Stimulated activated naive CD8-positive, alpha-beta T cell treated with anti-CD3 and anti-CD28 coated beads, Interleukin-15, Interleukin-2, amounts not matched to agents 100 U/mL and 50 U/mL, for 24 hours (primary cell): ENCODE results near the gene SULF2.

Experiments used
- ATAC-seq: fragments of 150-1000 bp; cut with Tn5 transposase; one replicate; pipeline ENCODE4 v1.10.0; 2021
- DNase-seq: peaks from one replicate; pipeline ENCODE4 v3.0.0; 2021

The SULF2 gene

DNA sequence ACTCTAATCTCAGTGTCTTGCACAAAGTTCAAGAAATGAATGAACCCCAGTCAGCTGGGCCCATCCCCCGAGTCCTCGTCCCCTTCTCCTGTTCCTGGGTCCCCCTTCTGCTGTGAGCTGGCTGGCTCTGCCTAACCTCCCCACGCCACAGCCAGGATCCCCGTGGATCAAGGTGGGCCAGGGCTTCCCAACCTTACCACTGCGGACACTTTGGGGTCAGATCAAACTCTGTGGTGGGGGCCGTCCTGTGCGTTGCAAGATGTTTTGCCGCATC lies 116.2 kb downstream of the SULF2 start:
- no peak for DNase-seq

DNA sequence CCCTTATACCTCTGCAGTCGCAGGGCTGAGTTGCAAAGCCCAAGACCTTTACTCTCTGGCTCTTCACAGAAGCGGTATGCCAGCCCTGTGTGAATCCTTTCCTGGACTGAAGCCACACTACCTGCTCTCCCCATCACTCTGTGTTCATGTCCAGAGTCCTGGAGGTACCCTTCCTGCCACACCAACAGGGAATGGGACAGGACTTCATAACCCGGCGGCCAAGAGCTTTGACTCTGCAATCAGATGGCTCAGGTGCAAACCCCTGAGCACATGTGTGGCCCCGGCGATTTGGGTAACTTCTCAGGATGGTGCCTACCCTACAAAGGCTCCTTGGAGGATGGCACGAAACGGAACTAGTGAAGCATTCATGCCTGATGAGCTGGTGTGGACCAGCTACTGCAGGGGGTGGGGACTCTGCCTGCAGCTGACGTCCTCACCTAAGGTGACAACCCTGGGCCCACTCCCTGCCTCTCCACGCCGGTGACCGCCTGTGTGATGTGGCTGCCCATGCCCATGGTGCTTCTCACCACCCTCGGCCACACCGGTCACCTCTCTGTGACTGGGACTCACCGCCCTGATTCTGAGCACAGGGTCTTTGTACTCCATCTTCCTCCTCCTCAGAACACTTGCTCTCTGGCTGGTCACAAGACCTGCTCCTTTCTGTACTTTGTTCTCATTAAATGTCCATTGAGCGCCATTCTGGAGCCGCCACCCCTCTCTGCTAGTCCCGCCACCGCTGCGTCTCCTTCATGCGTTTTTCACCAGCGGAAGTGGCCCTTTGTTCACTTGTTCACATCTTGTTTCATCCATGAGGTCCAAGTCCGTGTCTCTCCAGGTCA lies 116.7 kb downstream of the SULF2 start:
- no peak for DNase-seq
- no peak for ATAC-seq

More for the DNA sequence above, 116.2 kb downstream of the SULF2 start:
- ATAC-seq: no peak

DNA sequence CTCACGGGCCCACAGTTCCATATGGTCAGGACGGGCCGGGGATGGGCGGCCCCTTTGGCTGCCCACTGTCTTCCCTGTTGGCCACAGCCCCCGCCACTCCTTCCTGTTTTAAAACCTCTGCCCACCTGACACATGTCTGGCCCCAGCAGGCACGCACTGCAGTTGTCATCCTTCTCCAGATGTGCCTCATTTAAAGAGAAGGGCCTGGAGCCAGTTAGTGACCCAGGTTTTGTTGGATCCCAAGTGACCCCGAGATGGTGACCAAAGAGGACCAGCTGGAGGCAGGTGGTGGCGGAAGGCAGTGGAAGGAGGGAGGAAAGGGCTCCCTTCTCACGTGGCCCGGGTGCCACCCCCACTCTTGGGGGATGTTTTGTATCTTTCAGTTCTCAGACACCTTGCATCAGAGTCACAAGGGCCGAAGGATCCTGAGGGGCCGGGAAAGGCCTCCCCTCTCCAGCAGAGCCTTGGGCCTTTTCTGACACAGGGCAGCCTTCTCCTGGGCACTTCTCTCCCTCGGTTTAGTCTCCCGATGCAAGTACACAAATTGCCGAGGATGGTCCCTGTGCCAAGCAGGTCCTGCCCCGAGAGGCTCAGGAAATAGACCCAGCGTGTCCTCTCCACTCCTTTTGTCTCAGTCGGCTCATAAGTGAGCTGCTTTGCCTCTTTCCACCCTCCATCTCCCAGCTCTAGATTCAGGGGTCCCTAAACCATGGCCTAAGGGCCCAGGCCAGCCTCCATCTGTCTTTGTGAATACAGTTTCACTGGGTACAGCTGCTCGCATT lies 117.6 kb downstream of the SULF2 start:
- ATAC-seq: no peak
- DNase-seq: no peak

DNA sequence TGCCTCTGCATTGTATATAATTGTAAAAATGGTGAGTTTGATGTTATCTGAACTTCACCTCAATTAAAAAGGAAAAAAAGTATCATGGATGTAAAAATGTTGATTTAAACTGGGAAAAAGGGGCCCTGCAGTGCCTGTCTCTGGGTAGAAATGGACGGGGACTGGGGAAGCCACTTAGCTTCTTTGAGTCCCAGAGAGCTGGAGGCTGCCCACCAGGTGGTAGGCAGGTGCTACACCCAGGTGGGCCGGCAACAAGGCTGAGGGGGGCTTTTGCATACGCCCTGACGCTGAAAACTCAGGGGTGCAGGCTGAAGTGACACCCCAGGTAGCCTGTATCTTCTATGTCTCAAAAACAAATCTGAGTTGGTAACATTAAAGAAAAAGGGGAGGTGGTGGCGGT lies 118.2 kb downstream of the SULF2 start:
- ATAC-seq: no peak
- DNase-seq: no peak

DNA sequence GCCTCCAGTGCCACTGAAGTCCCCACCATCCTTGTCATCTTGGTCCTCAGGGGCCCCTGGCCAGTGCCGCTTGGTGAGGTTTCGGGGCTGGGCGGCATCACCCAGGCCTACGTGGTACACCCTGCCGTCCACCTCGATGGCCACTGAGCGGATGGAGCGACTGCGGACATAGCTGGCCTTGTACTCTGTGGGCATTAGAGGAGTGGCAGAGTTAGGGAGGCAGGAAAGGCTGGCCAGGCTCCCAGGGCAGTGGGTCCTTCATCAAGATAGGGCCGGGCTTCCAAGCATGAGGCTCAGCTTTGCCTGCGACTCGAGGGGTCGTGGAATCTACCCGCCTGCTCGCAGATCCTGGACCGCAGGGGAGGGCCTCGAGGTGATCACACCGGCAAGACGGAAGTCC lies 119.0 kb downstream of the SULF2 start:
- ATAC-seq (no peak), DNase-seq (no peak)

DNA sequence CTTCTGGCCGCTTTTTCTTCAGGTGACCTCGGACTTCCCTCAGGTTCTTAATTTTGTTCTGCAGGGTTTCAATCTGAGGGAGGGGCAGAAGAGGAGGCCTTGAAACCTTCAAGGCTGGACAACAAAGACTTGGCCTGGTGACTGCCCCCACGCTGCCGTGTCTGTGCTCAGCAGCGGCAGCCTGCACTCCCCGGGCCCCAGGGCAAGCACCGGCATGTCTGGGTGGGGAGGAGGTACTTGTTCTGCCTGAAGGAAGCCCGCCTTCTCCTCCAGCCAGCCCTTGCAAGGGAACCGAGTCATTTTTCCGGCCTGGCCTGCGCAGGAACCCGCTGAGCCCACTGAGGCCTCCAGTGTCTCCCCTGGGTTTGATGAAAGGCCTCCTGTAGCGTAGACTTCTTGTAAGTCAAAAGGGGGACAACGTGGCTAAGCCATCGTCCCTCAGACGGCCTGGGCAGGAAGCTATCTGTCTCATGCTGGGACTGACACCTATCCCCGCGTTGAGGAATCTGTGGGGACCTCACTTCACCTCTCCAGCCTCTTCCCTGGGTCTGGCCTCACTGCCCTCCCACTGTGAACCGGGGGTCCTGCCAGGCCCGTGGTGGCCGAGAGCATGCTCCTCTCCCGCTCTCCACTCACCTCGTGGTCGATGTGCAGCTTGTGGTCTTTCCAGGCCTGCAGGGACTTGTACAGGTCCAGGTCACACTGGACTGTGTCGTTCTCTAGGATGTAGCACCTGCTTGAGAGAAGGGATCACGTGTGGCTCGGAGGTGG lies 119.9 kb downstream of the SULF2 start:
- DNase-seq: no peak
- ATAC-seq: no peak

DNA sequence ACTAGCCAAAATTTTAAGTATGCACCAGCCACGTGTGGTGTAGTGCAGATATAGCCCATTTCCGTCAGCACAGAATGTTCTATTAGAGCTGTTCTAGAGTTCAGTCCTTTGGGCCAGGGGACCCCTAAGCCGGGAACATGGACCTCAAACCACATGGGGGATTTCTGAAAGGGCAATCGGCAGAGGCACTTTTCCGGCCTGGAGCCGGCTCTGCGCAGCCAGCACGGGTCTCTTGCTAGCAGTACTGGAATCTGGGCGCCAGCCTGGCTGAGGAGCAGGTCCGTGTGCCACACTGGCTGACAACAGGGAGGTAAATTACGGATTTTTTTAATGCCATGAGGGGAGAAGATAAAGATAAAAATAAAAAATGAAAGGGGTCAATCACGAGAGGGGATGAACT lies 120.5 kb downstream of the SULF2 start:
- ATAC-seq (no peak), DNase-seq (no peak)

DNA sequence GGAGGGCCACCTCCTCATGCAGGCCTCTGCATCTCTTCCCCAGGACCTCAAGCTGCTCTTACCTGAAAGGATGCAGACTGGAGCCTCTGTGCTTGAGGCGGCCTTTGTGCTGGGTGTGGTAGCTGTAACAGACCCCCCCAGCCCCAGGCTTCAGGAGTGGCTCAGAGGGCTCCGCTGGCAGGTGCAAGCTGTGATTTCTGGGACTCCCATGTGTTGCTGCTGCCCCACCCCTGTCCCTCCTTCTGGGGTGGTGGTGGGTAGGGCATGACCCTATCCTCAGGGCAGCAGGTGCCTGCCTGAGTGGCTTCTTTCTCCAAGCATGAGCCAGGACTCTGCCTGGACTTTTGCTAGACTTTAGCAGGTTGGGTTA lies 121.2 kb downstream of the SULF2 start:
- ATAC-seq (peak; percentile 6), DNase-seq (no peak)

DNA sequence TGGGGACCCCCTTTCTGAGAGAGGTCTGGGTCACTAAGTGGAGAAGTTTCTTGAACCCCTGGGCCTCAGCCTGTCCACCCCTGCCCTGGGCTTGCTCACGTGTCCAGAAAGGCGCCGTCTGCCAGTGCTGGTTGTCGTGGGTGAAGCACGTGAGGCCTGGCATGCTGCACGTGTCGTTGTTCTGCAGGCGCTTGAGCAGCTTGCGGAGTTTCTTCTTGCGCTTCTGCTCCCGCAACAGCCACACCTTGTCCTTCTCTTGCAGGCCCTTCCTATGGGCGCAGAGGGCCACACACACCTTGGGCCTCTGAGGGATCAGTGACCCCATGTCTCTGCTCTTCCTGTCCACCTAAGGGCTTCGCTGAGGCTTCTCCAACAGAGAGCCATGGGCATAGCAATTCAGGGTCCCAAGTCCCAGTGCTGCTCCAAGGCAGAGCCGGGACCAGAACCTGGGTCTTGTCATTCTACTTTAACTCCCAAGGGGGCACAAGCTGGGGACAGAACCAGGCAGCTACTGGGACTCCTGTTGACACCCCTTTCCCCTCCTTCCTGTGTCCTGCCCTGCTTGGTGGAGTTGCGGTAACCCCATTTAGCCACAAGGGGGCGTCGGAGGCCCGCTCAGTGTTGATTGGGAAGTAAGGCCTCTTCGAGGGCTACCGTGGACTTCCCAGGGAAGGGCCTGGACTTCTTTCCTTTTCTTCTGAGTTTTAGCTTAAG lies 121.8 kb downstream of the SULF2 start:
- peak; percentile 74 for DNase-seq
- peak; percentile 61 for ATAC-seq

DNA sequence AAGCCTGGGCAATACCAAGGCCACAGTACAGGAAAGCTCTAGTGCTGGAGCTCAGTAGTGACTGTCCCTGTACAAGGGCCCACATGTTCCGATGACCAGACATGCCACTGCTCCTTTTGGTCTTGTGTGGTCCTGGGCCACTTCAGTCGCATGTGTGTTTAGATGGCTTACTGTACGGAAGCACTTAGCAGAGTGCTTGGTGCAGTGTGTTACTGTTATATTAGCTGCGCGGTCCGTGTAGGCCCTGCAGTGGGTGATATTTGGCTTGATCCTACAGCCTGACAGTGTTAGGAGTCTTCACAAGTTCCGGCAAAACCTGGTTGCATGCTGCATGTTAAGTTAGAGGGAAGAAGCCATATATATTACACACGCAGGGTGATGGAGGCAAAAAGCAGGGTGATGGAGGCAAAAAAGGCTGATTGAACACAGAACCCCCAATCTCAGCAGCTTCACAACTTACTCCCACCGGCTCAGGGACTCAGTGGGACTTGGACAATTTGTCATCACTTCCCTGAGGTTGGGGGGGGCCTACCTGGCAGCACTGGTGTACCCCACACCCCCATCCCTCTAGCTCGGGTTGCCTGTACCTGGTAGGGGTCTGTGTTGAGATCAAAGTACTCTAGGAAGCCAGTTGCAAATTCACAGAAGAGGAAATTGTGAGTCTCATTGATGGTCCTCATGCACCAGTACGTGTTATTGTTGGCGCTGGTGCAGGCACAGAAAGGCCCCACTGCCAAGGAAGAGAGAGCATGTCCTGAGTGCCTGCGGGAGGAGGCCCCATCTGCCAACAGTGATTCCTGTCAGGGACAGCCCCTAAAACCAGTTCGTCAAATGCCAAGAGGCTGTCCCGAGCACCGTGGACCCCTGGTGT lies 122.6 kb downstream of the SULF2 start:
- ATAC-seq: no peak
- no peak for DNase-seq

DNA sequence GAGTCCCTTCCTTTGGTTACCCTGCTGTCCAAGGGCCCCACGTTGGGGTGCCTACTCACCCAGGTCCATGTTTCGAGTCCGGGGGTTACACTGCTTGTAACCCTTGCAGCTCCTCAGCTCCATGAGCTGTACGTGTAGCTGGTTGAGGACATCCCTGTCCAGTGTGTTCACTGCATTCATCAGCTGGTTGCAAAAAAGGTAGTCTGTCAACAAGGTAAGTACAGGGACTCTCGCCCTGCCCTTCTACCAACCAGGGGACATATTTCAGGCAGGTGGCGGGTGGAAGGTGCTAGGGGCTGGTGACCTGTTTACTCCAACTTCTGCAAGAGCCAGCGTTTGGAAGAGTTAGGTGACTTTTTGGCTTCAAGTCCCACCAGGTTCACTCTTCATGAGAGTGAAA lies 123.6 kb downstream of the SULF2 start:
- DNase-seq: no peak
- no peak for ATAC-seq

DNA sequence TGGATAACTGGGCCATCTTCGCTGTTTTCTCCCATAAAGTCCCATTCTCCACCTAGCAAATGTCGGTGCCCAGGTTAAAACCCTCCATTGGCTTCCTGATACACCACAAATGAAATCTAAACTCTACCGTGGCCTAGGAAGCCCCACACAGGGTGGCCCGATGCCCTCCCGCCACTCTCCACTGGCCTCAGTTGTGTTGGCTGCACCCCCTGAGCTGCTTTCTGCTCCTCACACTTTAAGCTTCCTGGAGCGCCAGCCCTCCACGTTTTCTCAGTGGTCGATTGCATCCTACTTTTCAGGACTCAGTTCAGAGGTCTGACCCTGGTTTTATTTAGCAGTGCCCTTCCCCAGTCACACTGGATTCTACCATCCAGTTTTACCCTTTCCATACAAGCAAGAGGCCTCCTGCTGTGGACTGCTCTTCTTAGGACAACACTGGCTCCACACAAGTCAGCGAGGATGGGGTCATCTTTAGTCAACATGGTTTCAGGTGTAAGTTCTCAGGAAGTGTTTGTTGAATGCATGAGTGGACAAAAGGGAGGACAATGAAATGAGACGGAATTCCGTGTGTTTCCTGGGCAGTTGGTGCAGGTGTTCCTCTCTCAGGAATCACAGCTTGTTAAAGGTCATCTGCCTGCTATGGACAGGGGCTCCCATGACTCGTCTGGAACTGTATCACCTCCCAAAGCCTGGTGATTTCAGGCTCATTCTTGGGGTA lies 124.1 kb downstream of the SULF2 start:
- DNase-seq (no peak), ATAC-seq (no peak)

DNA sequence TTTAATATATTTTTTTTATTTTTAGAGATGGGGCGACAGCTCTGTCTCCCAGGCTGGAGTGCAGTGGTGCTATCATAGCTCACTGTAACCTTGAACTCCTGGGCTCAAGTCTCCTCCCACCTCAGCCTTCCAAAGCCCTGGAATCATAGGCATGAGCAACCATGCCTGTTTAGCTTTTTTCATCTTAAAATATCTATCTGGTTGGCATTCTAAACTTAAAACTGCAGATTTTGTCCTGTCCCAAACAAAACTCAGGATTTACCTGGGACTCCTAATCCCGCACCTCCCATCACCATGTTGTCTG lies 124.7 kb downstream of the SULF2 start:
- ATAC-seq (no peak), DNase-seq (no peak)

DNA sequence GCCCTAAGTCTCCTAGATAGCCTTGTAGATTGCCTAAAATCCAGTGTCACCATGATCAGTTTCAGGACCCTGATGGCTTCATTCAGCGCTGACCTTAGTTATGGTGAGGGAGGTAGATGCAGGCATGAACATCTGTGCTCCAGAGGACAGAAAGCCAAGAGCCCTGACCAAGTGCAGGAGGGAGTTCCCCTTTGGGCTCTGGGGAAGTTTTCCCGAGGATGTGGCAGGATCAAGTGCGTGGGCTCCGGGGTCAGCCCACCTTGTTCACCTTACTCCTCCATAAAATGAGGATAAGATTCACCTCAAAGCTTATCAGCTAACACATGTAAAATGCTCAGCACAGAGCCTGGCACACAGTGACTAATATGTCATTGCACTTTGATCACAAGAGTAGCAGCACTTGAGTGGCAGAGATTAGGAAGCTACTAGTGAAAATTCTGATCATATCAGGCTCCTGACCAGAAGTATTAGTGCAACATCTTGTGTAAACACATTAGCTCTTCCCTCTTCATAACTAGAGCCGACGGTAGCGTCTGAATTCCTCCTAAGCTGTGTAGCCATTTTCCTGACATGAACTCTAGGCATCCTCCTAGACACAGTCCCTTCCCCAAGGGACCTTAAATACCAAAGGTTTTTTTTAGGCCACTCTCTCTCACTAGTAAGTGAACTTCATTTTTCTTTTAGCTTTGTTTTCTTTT lies 125.2 kb downstream of the SULF2 start:
- DNase-seq (no peak), ATAC-seq (no peak)

DNA sequence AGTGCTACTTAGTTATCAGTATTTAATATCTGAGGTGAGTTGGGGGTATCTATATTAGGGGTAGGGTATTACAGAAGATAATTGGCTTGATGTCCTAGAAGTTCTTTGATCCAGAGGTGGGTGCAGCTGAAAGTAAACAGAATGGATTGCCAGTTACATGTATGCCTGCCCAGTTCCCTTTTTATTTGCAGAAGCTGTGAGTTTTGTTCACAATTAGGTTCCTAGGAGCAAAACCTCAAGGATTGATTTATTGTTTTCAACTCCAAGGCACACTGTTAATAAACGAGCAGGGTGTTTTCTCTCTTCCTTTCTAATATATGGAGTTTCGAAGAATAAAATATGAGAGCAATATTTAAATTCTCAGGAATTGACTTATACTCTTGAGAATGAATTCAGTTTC lies 129.0 kb downstream of the SULF2 start:
- ATAC-seq (no peak), DNase-seq (no peak)

DNA sequence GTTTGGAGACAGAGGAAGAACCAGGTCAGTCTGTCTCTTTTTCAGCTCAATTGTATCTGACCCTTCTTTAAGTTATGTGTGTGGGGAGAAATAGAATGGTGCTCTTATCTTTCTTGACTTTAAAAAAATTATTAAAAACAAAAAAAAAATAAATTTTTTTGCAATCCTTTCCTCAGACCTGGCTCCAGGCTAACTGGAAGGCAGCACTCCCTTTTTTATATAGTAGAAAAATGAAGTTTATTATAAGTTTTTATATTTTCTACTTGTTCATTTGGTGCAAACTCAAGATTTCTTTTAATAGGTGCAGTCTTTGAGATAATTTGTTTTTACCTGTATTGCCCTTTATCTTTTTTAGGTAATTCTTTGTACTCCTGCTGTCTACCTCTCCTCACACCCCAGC lies 129.6 kb downstream of the SULF2 start:
- DNase-seq (no peak), ATAC-seq (no peak)

DNA sequence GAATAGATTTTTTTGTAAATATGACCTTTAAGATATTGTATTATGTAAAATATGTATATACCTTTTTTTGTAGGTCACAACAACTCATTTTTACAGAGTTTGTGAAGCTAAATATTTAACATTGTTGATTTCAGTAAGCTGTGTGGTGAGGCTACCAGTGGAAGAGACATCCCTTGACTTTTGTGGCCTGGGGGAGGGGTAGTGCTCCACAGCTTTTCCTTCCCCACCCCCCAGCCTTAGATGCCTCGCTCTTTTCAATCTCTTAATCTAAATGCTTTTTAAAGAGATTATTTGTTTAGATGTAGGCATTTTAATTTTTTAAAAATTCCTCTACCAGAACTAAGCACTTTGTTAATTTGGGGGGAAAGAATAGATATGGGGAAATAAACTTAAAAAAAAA lies 130.9 kb downstream of the SULF2 start:
- ATAC-seq: no peak
- no peak for DNase-seq

DNA sequence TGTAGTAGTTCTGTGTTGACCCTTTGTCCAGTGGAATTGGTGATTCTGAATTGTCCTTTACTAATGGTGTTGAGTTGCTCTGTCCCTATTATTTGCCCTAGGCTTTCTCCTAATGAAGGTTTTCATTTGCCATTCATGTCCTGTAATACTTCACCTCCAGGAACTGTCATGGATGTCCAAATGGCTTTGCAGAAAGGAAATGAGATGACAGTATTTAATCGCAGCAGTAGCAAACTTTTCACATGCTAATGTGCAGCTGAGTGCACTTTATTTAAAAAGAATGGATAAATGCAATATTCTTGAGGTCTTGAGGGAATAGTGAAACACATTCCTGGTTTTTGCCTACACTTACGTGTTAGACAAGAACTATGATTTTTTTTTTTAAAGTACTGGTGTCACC lies 131.4 kb downstream of the SULF2 start:
- ATAC-seq (no peak), DNase-seq (no peak)

DNA sequence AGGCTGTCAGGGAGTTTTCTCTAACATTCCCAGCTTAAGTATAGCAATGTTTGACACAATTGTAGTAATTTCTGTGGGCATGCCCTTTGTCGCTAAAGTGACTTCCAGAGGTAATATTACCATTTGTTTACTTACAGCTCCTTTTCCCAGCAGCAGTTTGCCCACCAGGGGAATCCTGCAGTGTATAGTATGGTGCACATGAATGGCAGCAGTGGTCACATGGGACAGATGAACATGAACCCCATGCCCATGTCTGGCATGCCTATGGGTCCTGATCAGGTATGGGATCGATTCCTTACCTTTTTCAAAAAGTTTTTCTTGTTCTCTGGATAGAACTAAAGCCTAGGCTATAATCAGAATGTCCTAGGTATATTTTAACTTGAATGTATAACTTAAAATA lies 132.5 kb downstream of the SULF2 start:
- no peak for ATAC-seq
- no peak for DNase-seq

DNA sequence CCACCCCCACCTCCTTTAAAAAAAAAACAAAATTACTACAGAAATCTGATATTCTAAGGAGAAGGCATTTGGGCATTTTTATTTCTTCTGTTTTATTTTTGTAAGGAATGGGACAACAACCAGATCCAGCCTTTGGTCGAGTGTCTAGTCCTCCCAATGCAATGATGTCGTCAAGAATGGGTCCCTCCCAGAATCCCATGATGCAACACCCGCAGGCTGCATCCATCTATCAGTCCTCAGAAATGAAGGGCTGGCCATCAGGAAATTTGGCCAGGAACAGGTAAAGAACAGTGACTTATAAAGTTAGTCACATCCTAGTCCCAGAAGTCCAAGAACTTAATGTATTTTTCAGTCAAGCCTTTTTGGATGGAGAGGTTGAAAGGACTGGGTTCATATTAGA lies 133.0 kb downstream of the SULF2 start:
- no peak for ATAC-seq
- no peak for DNase-seq

DNA sequence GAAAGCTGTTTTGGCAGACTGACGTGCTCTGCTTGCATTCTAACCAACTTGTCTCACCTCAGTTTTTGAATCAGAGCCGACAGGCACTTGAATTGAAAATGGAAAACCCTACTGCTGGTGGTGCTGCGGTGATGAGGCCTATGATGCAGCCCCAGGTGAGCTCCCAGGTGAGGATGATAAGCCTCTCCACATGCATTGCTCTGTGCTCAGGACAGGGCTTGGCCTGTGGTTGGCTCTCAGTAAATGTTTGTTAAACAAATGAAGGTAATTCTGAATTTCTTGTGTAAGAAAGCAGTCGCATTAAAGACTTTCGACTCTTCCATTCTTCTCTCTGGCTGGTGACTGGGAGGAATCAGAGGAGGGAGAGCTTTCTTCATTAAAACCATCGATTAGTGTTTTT lies 136.3 kb downstream of the SULF2 start:
- no peak for DNase-seq
- ATAC-seq: no peak
